Stimulated activated CD4-positive, alpha-beta T cell treated with anti-CD3 and anti-CD28 coated beads, Interleukin-1b, Interleukin-23, amount 100 ng/mL, for 4 hours (primary cell): ENCODE measurements around the gene TBC1D2B.

Source experiments
- DNase-seq, 2 donors: peaks; one replicate each; pipeline ENCODE4 v3.0.0-alpha.2; 2020; ENCODE audit warnings: low read depth in 2 of 2

TBC1D2B gene

GRCh38 chr15:78054966-78055365 is 22.5 kb downstream of the TBC1D2B start:
- no peak for DNase-seq

- no peak for DNase-seq
Observed at GRCh38 chr15:78054518-78054917, 23.0 kb downstream of the TBC1D2B start.

GRCh38 chr15:78052545-78052944 is 25.0 kb downstream of the TBC1D2B start:
- no peak for DNase-seq

GRCh38 chr15:78052001-78052401 is 25.5 kb downstream of the TBC1D2B start:
- DNase-seq = no peak

- no peak for DNase-seq
Observed at GRCh38 chr15:78051596-78051995, 25.9 kb downstream of the TBC1D2B start.

- no peak for DNase-seq
Observed at GRCh38 chr15:78050826-78051225, 26.7 kb downstream of the TBC1D2B start.

GRCh38 chr15:78050441-78050809 is 27.1 kb downstream of the TBC1D2B start:
- DNase-seq = no peak

GRCh38 chr15:78049691-78050440 is 27.6 kb downstream of the TBC1D2B start:
- peak; percentile 28 to 46 for DNase-seq

- DNase-seq = no peak
Observed at GRCh38 chr15:78048628-78048920, 28.9 kb downstream of the TBC1D2B start.

- DNase-seq = no peak
Observed at GRCh38 chr15:78047761-78048627, 29.5 kb downstream of the TBC1D2B start.

- no peak for DNase-seq
Observed at GRCh38 chr15:78046796-78047341, 30.6 kb downstream of the TBC1D2B start.

- DNase-seq = no peak
Observed at GRCh38 chr15:78045189-78045588, 32.3 kb downstream of the TBC1D2B start.

- DNase-seq = no peak
Observed at GRCh38 chr15:78044407-78045155, 32.9 kb downstream of the TBC1D2B start.

GRCh38 chr15:78041946-78042345 is 35.6 kb downstream of the TBC1D2B start:
- DNase-seq = no peak

- DNase-seq = no peak
Observed at GRCh38 chr15:78040653-78041244, 36.8 kb downstream of the TBC1D2B start.

- no peak for DNase-seq
Observed at GRCh38 chr15:78038585-78039247, 38.8 kb downstream of the TBC1D2B start.

GRCh38 chr15:78037779-78038305 is 39.7 kb downstream of the TBC1D2B start:
- no peak for DNase-seq

GRCh38 chr15:78037328-78037727 is 40.2 kb downstream of the TBC1D2B start:
- no peak for DNase-seq

- DNase-seq = no peak
Observed at GRCh38 chr15:78035861-78036476, 41.5 kb downstream of the TBC1D2B start.

- DNase-seq = peak in 1 of 2 donors; percentile 47
Observed at GRCh38 chr15:78035321-78035751, 42.2 kb downstream of the TBC1D2B start.
